Amygdala (tissue), 56 donors: ENCODE measurements around the gene RAB4B.
"Not testable (repeated sequence)": the region's sequence is repeated elsewhere in the genome, so short reads cannot be mapped to it uniquely, and the experiment has no call there.

Experiments
- DNase-seq, 56 donors: peaks; one replicate each; lab custom pipeline; 2025; lab: John Stamatoyannopoulos, UW

Gene RAB4B

GRCh38 chr19:40750058-40750873 is 27.8 kb upstream of the RAB4B start, which contains the start of gene ACTMAP:
ACTMAP (minus strand) TSS chr19:40750477; CDS start chr19:40749803, 674 bp downstream.
- peak; percentile 97 to 100 (median 100) for DNase-seq

- DNase-seq: peak; percentile 85 to 100 (median 98)
These were observed 27.0 kb upstream of the RAB4B start, which contains the start of gene SNRPA for GRCh38 chr19:40750874-40751537. SNRPA (plus strand) TSS chr19:40751203; CDS start chr19:40751409, 206 bp downstream.

GRCh38 chr19:40752257-40752781 is 25.7 kb upstream of the RAB4B start:
- no peak for DNase-seq

GRCh38 chr19:40754611-40755247 is 23.3 kb upstream of the RAB4B start:
- peak in 3 of 56 donors; percentile 4 to 40 (median 20) for DNase-seq

- DNase-seq: no peak
These were observed 22.8 kb upstream of the RAB4B start for GRCh38 chr19:40755248-40755624.

GRCh38 chr19:40755791-40756190 is 22.3 kb upstream of the RAB4B start:
- no peak for DNase-seq

- no peak for DNase-seq
These were observed 21.4 kb upstream of the RAB4B start for GRCh38 chr19:40756502-40757110.

- DNase-seq: no peak
These were observed 19.6 kb upstream of the RAB4B start for GRCh38 chr19:40758491-40758890.

- DNase-seq: no peak
These were observed 18.7 kb upstream of the RAB4B start for GRCh38 chr19:40759352-40759751.

GRCh38 chr19:40762754-40763470 is 15.1 kb upstream of the RAB4B start:
- DNase-seq: no peak

GRCh38 chr19:40763526-40763925 is 14.5 kb upstream of the RAB4B start:
- no peak for DNase-seq

- DNase-seq: no peak
These were observed 14.1 kb upstream of the RAB4B start for GRCh38 chr19:40763963-40764362.

- DNase-seq: not testable (repeated sequence)
These were observed 11.7 kb upstream of the RAB4B start for GRCh38 chr19:40766385-40766784.

- no peak for DNase-seq
These were observed 9.2 kb upstream of the RAB4B start for GRCh38 chr19:40768869-40769268.

GRCh38 chr19:40771101-40771862 is 6.8 kb upstream of the RAB4B start:
- not testable (repeated sequence) for DNase-seq

GRCh38 chr19:40774916-40775631 is 3.0 kb upstream of the RAB4B start, which contains the start of gene MIA:
MIA (plus strand) TSS chr19:40775521; CDS start chr19:40775543, 22 bp downstream.
- no peak for DNase-seq

- DNase-seq: no peak
These were observed 2.4 kb upstream of the RAB4B start for GRCh38 chr19:40775632-40776022.

GRCh38 chr19:40776364-40776763 is 1.7 kb upstream of the RAB4B start:
- DNase-seq: no peak
